HT1080 (cell line): Measurements from ENCODE around the gene ELMO1. TPM values are rescaled to one million over a fixed set of nuclear protein-coding genes. Genes with fewer than 3 reads are reported as not detected.

ENCODE experiments used
- DNase-seq: peaks from one replicate; pipeline ENCODE4 v3.0.0-alpha.2; 2015; ENCODE audit warnings: low read depth
- total RNA-seq: library from RNA; depleted of rRNA; stranded (reverse); fragments of >200 nt; shearing (Covaris generic); gene quantifications from 2 replicates; pipeline ENCODE4 v1.2.3, GENCODE V29; 2014

Gene ELMO1
- total RNA-seq, 1 experiment from 2014 or later = 12.3 TPM

GRCh38 chr7:37281368-37282092 lies 167.1 kb downstream of the ELMO1 start:
- no peak for DNase-seq

DNA sequence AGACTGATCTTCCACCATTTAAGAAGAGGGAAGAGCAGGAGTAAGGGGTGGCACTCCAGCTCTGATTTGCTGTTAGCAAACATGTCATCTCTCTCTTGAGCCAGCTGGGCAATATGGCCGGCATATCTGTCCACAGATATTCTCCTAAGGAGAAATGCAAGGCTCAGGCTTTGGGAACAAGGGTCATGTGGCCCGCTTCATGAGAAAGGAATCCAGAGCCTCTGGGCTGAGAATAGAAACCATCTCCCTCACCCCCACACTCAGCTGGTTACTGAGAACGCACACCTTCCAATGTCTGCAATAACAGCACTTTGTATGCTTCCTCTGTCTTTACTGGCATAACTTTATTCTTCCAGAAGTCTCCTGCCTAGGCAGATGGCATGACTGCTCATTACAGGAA lies 171.2 kb downstream of the ELMO1 start:
- no peak for DNase-seq

GRCh38 chr7:37275078-37275710 lies 173.5 kb downstream of the ELMO1 start:
- no peak for DNase-seq

- no peak for DNase-seq
Measured at GRCh38 chr7:37273891-37274290, 174.8 kb downstream of the ELMO1 start.

GRCh38 chr7:37269711-37270508 lies 178.8 kb downstream of the ELMO1 start:
- no peak for DNase-seq

GRCh38 chr7:37267251-37267650 lies 181.4 kb downstream of the ELMO1 start:
- no peak for DNase-seq

GRCh38 chr7:37265876-37266275 lies 182.8 kb downstream of the ELMO1 start:
- no peak for DNase-seq

GRCh38 chr7:37265006-37265405 lies 183.7 kb downstream of the ELMO1 start:
- no peak for DNase-seq

- DNase-seq = no peak
Measured at GRCh38 chr7:37262181-37262580, 186.5 kb downstream of the ELMO1 start.

- no peak for DNase-seq
Measured at GRCh38 chr7:37259319-37259821, 189.3 kb downstream of the ELMO1 start.

DNA sequence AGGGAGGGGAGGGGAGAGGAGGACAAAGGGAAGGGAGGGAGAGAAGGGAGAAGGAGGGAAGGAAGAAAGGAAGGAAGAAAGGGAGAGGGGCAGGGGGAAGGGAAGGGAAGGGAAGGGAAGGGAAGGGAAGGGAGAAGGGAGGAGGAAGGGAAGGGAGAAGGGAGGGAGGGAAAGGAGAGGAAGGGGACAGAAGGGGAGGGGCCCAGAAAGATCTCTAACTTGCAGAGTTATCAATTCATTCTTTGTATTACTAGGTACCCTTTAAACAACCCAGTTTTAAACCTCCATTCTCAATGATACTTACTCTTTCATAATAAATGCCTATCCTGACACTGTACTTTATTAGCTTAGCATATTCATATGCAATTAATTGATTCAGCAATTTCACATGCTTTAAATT lies 192.0 kb downstream of the ELMO1 start:
- DNase-seq = no peak

DNA sequence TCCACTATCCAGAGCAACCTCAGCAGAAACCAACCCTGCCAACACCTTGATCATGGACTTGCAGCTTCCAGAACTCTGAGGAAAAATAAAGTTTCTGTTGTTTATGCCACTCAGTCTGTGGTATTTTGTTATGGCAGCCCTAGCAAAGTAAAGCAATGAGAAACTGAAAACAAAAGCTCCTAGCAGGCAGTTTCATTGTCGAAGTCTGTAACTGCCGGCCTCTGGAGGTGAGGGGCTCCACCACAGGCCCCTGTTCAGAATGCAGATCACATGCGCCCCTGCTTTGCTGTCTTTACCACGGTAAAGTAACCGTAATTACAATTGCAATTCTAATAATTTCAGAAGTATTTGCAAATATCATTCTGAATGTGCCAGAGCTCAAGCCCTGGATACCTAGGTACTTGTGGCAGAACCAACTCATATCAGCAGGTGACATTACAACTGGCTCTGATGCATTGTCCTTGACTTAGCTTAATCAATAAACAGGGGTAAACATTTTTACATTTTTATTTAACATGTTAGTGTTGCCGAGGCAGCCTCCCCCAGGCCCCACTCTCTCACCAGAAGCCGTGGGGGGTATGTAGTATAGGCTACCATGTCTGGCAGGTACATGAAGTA lies 193.2 kb downstream of the ELMO1 start:
- no peak for DNase-seq

- DNase-seq = no peak
Measured at GRCh38 chr7:37251222-37251621, 197.4 kb downstream of the ELMO1 start.

GRCh38 chr7:37249240-37249639 lies 199.4 kb downstream of the ELMO1 start:
- no peak for DNase-seq

DNA sequence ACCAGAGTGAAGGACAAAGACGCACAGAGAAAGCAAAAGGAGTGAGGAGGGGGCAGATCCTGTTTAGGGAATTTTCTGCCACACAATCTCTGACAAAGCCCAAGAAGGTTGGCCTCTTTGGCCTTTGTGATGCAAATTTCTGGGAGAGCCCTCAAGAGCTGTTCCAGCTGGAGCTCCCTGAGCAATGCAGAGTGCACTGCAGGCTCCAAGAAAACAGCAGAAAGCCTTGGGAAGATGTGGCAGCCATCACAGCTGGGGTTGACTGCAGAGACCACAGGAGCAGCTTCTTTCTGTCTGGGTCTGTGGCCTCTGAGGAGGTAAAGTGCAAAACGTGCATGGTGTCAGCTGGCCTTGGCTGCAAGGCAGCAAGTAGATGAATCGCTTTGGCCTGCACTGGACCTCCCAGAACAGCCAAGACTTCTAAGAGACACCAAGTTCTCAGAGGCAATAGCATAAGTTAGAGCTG lies 200.2 kb downstream of the ELMO1 start:
- no peak for DNase-seq

- peak; percentile 66 for DNase-seq
Measured at GRCh38 chr7:37247861-37248260, 200.8 kb downstream of the ELMO1 start.

DNA sequence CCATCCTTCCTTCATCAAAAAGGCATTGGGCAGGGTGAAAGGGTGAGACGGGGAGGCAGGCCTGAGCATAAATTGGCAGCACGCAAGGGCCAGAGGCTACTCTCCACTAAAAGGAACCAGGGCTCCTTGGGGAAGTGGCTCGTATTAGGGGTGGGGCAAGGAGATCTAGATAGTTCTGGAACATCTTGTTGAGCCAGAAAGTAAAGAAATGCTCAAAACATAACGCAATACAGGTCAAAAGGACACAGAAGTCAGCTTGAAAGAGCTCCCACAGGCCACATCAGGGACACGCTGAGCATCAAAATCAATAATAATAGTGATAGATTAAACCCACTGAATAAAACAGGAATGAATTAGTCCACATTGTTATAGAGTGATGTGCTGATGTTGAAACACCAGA lies 203.1 kb downstream of the ELMO1 start:
- no peak for DNase-seq

DNA sequence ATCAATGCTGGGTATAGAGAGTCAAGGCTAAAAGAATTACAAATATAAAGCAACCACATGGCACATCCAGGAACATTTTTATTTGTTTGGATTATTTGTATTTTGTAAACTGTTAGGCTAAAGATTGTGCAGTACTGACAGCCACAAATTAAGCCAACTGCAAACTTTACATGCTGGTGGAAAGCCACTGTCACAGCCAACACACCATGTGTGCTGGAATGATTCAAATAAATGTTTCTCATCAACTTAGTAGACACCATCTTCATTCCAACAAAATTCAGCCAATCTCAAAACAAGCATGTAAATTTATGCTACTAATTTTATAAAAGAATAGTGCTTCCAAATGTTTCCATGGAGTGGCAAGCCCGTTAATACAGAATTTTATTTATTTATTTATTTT lies 211.8 kb downstream of the ELMO1 start:
- DNase-seq = no peak

GRCh38 chr7:37235813-37236212 lies 212.9 kb downstream of the ELMO1 start:
- DNase-seq = no peak

- peak; percentile 23 for DNase-seq
Measured at GRCh38 chr7:37234928-37235327, 213.7 kb downstream of the ELMO1 start.

- DNase-seq = no peak
Measured at GRCh38 chr7:37234334-37234733, 214.3 kb downstream of the ELMO1 start.

DNA sequence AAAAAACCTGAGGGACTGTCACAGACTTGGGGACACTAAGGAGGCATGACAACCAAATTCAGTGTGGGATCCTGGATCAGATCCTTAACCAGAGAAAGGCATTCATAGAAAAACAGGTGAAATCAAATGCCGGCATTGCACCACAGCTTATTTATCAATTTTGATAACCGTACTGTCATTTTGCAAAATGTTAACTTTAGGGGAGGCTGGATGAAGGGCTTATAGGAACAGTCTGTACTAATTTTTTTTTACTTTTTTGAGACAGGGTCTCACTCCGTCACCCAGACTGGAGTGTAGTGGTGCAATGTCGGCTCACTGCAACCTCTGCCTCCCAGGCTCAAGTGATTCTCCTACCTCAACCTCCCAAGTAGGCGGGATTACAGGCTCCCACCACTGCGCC lies 217.1 kb downstream of the ELMO1 start:
- DNase-seq = no peak
